Measurements from ENCODE around the gene KIRREL2.

GRCh38 chr19:35894342-35894741, 37.6 kb downstream of the KIRREL2 start:
- no peak for TF ChIP-seq POLR2A (IDR thresholded peaks at IDR 0.05)
- no peak for TF ChIP-seq CTCF (IDR thresholded peaks at IDR 0.05)

Measured in vagina (tissue), 2 donors.